Fibroblast of the aortic adventitia (primary cell): ENCODE results near the gene DDI1. TPM values are rescaled to one million over a fixed set of nuclear protein-coding genes. Genes with fewer than 3 reads are reported as not detected.

Experiments
- DNase-seq: peaks from one replicate; pipeline ENCODE4 v3.0.0-alpha.2; 2010; ENCODE audit warnings: low read depth
- H3K4me3 ChIP-seq: 2 replicates; pipeline ENCODE4 v1.5.1; 2011; ENCODE audit warnings: low read depth, mild to moderate bottlenecking, control low read depth, low read length, moderate library complexity
- total RNA-seq: library from RNA; depleted of rRNA; stranded (reverse); fragments of >200 nt; gene quantifications from 2 replicates; pipeline ENCODE4 v1.2.3, GENCODE V29; 2012; ENCODE audit warnings: low replicate concordance
- TF ChIP-seq, protein P1 (sequence below): IDR thresholded peaks from 2 replicates; pipeline ENCODE4 v1.5.1; 2011; ENCODE audit warnings: mild to moderate bottlenecking, low read length, control low read depth, inconsistent platforms; ENCODE audit not compliant: insufficient read depth

DDI1 gene
- total RNA-seq, 1 donor: not detected

DNA sequence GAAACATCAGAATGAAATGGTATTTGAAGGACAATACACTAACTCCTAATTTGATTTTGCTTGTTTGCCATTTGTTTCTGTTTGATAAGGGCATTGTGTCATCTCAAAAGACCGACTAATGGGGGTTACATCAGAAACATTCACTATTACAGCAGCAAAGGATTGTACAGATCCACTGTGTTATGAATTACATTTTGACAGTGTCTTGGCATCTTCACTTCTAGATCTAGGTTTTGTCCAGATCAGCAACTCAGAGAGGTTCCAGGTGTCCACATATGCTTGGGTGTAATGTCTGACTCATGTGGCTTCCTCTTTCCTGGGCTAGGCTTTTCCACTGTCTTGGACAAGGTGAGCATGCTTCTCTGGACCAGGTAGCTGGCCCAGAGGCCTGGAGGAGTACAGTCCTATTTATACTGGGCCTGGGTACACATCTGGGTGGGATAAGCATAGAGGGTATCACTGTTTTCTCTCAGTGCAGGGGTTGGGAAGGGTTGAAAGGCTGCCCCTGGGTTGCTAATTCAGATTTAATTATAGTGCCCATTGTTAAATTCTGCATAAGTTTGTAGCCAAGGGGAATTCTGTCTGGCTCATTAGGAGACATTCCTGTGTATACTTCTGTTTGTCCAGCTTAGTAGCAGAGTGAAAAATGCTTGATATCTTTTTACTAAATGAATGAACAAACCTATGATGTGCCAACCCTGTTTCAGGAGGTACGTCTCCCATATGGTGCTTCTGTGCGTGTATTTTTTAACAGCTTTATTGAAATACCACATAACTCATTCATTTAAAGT is 23.8 kb downstream of the DDI1 start:
- TF ChIP-seq, protein P1, sequence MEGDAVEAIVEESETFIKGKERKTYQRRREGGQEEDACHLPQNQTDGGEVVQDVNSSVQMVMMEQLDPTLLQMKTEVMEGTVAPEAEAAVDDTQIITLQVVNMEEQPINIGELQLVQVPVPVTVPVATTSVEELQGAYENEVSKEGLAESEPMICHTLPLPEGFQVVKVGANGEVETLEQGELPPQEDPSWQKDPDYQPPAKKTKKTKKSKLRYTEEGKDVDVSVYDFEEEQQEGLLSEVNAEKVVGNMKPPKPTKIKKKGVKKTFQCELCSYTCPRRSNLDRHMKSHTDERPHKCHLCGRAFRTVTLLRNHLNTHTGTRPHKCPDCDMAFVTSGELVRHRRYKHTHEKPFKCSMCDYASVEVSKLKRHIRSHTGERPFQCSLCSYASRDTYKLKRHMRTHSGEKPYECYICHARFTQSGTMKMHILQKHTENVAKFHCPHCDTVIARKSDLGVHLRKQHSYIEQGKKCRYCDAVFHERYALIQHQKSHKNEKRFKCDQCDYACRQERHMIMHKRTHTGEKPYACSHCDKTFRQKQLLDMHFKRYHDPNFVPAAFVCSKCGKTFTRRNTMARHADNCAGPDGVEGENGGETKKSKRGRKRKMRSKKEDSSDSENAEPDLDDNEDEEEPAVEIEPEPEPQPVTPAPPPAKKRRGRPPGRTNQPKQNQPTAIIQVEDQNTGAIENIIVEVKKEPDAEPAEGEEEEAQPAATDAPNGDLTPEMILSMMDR: no peak
- DNase-seq: peak; percentile 68

DNA sequence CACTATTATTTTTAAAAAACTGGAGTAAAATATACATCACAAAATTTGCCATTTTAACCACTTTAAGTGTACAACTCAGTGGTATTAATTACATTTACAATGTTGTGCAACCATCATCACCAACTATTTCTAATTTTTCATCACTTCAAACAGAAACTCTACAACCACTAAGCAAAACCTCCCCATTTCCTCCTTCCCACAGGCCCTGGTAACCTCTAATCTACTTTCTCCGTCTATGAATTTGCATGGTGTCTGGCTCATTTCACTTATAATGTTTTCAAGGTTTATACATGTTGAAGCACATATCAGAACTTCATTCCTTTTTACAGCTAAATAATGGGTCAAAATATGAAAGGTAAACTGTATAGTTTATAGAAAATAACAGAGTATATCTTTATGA is 24.4 kb downstream of the DDI1 start:
- TF ChIP-seq, protein P1: no peak
- DNase-seq: no peak
- no peak overlapping the region for H3K4me3 ChIP-seq

More for the DNA sequence above, 23.8 kb downstream of the DDI1 start:
- no peak overlapping the region for H3K4me3 ChIP-seq

DNA sequence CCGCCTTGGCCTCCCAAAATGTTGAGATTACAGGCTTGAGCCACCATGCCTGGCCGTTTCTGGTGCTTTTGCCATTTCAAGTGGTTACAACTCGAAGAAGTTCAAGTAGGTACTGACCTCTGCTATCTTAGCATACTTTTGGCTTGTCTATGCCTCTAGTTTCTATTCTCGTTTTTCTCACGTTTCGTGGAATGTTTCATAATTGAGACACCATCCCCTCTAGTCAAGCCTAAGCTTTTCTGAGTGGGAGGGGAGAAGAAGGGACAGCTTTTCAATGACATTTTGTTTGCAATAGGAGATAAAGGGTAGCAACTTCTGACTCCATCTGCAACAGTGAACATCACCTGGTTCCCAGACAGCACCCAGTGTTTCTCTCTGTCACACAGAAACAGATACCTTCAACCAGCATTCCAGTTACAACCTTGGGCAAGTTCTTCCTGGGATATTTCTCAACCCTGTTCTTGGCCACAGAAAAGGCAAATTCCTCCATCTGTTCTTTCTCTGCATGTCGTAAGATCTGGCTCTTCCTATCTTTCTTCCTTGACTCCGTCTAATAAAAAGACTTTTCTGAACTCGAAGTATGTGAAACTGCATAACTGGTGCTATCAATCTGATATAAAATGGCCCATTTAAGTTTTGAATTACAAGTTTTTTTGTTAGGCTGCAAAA is 25.5 kb downstream of the DDI1 start:
- H3K4me3 ChIP-seq: no peak overlapping the region
- TF ChIP-seq, protein P1: no peak
- DNase-seq: peak; percentile 82

DNA sequence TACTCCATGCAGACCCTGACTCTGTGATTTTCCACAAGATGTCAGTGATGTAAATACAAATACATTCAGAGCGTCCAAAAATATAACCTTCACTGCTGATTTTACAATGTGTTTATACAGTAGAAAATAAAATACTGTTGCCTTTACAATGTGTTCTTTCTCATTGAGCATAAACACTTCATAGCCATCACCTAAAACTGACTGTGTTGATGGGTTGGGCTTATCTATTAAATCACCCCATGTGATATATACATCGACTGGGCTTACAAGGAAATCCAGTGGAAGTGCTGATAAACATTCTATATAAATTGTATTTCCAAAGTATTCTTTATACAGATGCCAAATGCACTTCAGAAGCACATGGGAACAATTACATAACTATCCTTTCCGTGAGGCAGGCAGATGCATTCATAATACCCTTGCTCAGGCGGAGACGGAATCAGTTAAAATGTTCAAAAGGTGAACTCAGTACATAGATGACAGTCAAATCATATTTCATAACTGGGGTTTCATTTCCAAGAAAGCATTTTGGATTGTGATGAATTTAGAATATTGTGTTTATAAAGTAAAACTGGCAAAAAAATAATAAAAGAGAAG is 27.7 kb downstream of the DDI1 start:
- H3K4me3 ChIP-seq: no peak overlapping the region
- no peak for DNase-seq
- TF ChIP-seq, protein P1: no peak

DNA sequence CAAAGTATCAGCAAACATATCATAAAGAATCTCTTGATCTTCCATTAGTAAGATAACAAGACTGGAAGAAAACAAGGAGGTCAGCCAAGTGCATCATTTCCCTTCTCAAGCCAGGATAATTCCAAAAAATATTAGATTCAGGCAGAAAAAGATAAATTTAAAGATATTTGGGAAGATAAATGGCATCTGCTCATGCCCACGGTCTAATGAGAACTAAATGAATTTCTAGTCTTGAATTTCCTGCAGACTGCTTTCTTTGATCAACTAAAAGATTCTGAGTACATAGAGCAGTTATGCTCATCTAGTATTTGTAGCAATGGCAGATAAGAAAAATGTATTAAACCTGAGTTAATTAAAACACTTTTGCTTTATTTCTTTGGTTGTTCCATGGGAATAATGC is 31.1 kb downstream of the DDI1 start:
- TF ChIP-seq, protein P1: no peak
- no peak for DNase-seq
- H3K4me3 ChIP-seq: no peak overlapping the region

DNA sequence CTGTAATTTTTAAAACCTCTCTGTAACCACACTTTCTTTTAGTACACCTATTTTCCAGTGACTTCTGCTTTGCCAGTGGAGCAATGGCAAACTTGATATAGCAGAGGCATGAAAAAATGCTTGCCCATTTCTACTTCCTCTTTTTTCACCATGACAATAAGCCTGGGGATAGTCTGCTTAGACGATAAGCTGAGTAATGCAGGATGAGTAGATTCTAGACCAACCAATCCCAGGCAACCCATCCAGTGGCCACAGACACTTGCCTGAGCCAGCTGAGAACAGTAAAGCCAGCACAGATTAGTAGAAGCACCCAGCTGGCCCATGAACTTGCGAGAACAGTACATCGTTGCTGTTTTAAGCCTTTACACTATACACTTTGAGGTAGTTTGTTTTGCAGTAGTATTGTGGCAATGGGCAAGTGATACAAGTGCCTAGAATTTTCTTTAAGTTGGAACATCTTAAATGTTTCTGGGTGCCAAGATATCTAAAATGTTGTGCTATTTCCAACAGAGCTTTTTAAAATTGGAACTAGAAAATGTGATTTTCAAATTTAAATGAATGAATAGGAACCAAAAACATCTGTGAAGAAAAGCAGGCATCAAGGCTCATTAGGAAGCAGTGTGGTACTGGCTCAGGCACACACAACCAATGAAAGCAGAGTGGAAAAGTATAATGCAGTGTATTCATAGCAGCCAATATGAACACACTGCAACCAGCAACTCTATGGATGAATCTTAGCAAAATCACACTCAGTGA is 37.7 kb downstream of the DDI1 start:
- no peak overlapping the region for H3K4me3 ChIP-seq
- DNase-seq: peak; percentile 45
- TF ChIP-seq, protein P1: no peak
